SU-DHL-6 (cell line): ENCODE results near the gene SLC6A3.

Experiments
- CTCF ChIP-seq: fragments of 200-600 bp; sonication (generic); IDR thresholded peaks from one replicate; pipeline ENCODE4 v1.5.1; 2017; ENCODE audit warnings: antibody characterized with exemption, mild to moderate bottlenecking, low read length, moderate library complexity; ENCODE audit not compliant: insufficient read depth, poor library complexity, severe bottlenecking
- EZH2phosphoT487 ChIP-seq: fragments of 200-600 bp; sonication (generic), shearing (Covaris generic); conservative IDR thresholded peaks from 2 replicates; pipeline ENCODE4 v1.6.1; 2018; ENCODE audit warnings: mild to moderate bottlenecking, antibody characterized with exemption, low read length, moderate library complexity, mixed read lengths

DNA sequence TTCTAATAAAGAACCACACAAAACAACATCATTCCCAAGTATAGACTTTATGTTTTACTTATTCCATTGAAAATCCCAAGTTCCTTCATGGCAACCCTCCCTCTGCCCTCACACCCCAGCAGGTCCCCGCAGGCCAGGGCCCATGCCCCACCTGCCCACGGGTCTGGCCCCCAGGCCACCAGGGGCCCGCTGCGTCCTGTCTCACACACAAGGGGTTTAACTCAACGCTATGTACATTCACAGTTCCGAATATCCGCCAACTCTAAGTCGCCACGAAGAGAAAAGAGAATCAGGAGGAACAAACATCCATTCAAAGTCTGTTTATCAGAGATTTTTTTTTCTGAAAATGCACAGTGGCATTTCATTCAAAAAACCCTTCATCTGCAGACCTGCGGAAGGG lies 16.2 kb upstream of the SLC6A3 start:
- no peak for TF ChIP-seq EZH2phosphoT487
- TF ChIP-seq CTCF, result no peak
